Measurements from ENCODE around the gene SH3RF2. TPM values are rescaled to one million over a fixed set of nuclear protein-coding genes. Genes with fewer than 3 reads are reported as not detected.

SH3RF2 gene
- total and polyA plus RNA-seq, 9 of the 15 experiments (the other 6 are each of a cell fraction or from before 2014, with no cell fraction given) = 0.05 TPM; not detected in 8

GRCh38 chr5:146039420-146039819 lies 103.0 kb downstream of the SH3RF2 start:
- ChIA-PET CTCF (ENCODE audit: low intra/inter-chr PET ratio) (no interaction called here), POLR2A (interaction anchor here (0.8 kb wide), 1 partner anchor 26 kb away, joined by 3 read pairs; no protein-coding TSS in a partner anchor)
- Histone ChIP-seq H4K20me1 (replicated peaks; ENCODE audit: control insufficient read depth, insufficient read depth, low read length) (no peaks in the 10 kb centered on the region), H3K36me3 (ENCODE audit: control insufficient read depth, insufficient read depth, low read length) (no peaks in the 10 kb centered on the region), H3K79me2 (ENCODE audit: control insufficient read depth, insufficient read depth, low read length) (no peaks in the 10 kb centered on the region), H2AFZ (ENCODE audit: low read depth, low read length) (peak overlapping the region; percentile 40; the same call in 1 of the 2 replicates), H3K9me3 (replicated peaks; ENCODE audit: control insufficient read depth, insufficient read depth, low read depth, low read length) (no peaks in the 10 kb centered on the region; the same call in 1 of the 2 replicates), H3K4me1 (replicated peaks in 1 of 2; ENCODE audit: control insufficient read depth in 2 of 2, insufficient read depth in 2 of 2, low read length in 2 of 2) (peaks cover 6 to 33% of the 10 kb centered on the region in 2 experiments; a peak in 3 of 5 replicates), H3K4me3 (no peak overlapping the region), H3K4me2 (ENCODE audit: insufficient read depth, low read length) (no peak overlapping the region), H3K27me3 (ENCODE audit: control insufficient read depth in 2 of 2, insufficient read depth in 2 of 2, low read length in 2 of 2) (peaks cover 0 to under 1% of the 10 kb centered on the region in 2 experiments; a peak in 1 of 5 replicates), H3K9me1 (ENCODE audit: control insufficient read depth, insufficient read depth, low read length) (no peaks in the 10 kb centered on the region), H3K9ac (ENCODE audit: insufficient read depth in 1 of 2, low read depth in 2 of 2, low read length in 2 of 2) (no peak overlapping the region), H3K27ac (ENCODE audit: extremely low read depth, low read depth, low read length) (no peak overlapping the region)
- no TSS peak for BruUV-seq (replicated peaks)
- WGBS (ENCODE audit: insufficient coverage, low coverage, missing lambda C conversion rate) = 57% methylated on average over 3 of the region's 3 CpGs
- DNase-seq (ENCODE audit: extremely low read depth in 1 of 4, low spot score in 3 of 4) = no peak
- TF ChIP-seq CEBPB (tag; IDR thresholded peaks at IDR 0.05) (peak; percentile 21; the same call in 1 of the 2 replicates), GATA2 (CRISPR knock-in tag; IDR thresholded peaks at IDR 0.05) (no peak), ZNF197 (CRISPR knock-in tag; IDR thresholded peaks at IDR 0.05; ENCODE audit: low read depth) (no peak), ZFP1 (CRISPR knock-in tag; IDR thresholded peaks at IDR 0.05) (no peak)
- intact Hi-C loops (cut with micrococcal nuclease) = no loop called here
- ATAC-seq = no peak
- in situ Hi-C loops (cut with MboI) = no loop called here
- no peak for FAIRE-seq

GRCh38 chr5:146040527-146040926 lies 104.1 kb downstream of the SH3RF2 start:
- ChIA-PET CTCF (ENCODE audit: low intra/inter-chr PET ratio) (no interaction called here), POLR2A (no interaction called here)
- Histone ChIP-seq H3K9me1 (ENCODE audit: control insufficient read depth, insufficient read depth, low read length) (no peaks in the 10 kb centered on the region), H3K27me3 (ENCODE audit: control insufficient read depth in 2 of 2, insufficient read depth in 2 of 2, low read length in 2 of 2) (no peaks in the 10 kb centered on the region), H3K9ac (ENCODE audit: insufficient read depth in 1 of 2, low read depth in 2 of 2, low read length in 2 of 2) (no peak overlapping the region), H2AFZ (ENCODE audit: low read depth, low read length) (peak overlapping the region; percentile 87), H4K20me1 (replicated peaks; ENCODE audit: control insufficient read depth, insufficient read depth, low read length) (no peaks in the 10 kb centered on the region), H3K9me3 (replicated peaks; ENCODE audit: control insufficient read depth, insufficient read depth, low read depth, low read length) (no peaks in the 10 kb centered on the region; the same call in 1 of the 2 replicates), H3K4me1 (replicated peaks in 1 of 2; ENCODE audit: control insufficient read depth in 2 of 2, insufficient read depth in 2 of 2, low read length in 2 of 2) (peaks cover 6 to 33% of the 10 kb centered on the region in 2 experiments; a peak in 3 of 5 replicates), H3K79me2 (ENCODE audit: control insufficient read depth, insufficient read depth, low read length) (no peaks in the 10 kb centered on the region), H3K27ac (ENCODE audit: extremely low read depth, low read depth, low read length) (peak overlapping the region; percentile 2; the same call in 1 of the 3 replicates), H3K4me3 (no peak overlapping the region), H3K36me3 (ENCODE audit: control insufficient read depth, insufficient read depth, low read length) (no peaks in the 10 kb centered on the region), H3K4me2 (ENCODE audit: insufficient read depth, low read length) (peak overlapping the region; percentile 5; the same call in 1 of the 2 replicates)
- TF ChIP-seq CEBPG (CRISPR knock-in tag; IDR thresholded peaks at IDR 0.05) = no peak
- peak in 1 of 2 experiments; percentile 25; a peak in 1 of 4 replicates for TF ChIP-seq CEBPG (tag; conservative IDR thresholded peaks at IDR 0.05 in 1 of 2, IDR thresholded peaks at IDR 0.05 in 1 of 2)
- 0 out of 2 replicates have a peak, but pooled peaks have one; percentile 12 for TF ChIP-seq ZNF431 (CRISPR knock-in tag; IDR thresholded peaks at IDR 0.05)
- TF ChIP-seq ETV5 (CRISPR knock-in tag; IDR thresholded peaks at IDR 0.05; ENCODE audit: low read depth) = 0 out of 2 replicates have a peak, but pooled peaks have one; percentile 34
- TF ChIP-seq NR1H2 (CRISPR knock-in tag; IDR thresholded peaks at IDR 0.05) = 0 out of 2 replicates have a peak, but pooled peaks have one; percentile 66
- TF ChIP-seq MAFG (tag; conservative IDR thresholded peaks at IDR 0.05) = no peak
- 0 out of 2 replicates have a peak, but pooled peaks have one; percentile 82 for TF ChIP-seq ATF6 (CRISPR knock-in tag; IDR thresholded peaks at IDR 0.05)
- TF ChIP-seq SIRT6 (IDR thresholded peaks at IDR 0.05; ENCODE audit: low read depth, low read length) = no peak
- TF ChIP-seq RBM39 (optimal IDR thresholded peaks at IDR 0.05; ENCODE audit: low read depth, low read length) = no peak
- TF ChIP-seq ZNF316 (IDR thresholded peaks at IDR 0.05) = no peak
- TF ChIP-seq TCF3 (CRISPR knock-in tag; IDR thresholded peaks at IDR 0.05) = 0 out of 2 replicates have a peak, but pooled peaks have one; percentile 7
- TF ChIP-seq SUPT5H (IDR thresholded peaks at IDR 0.05) = no peak
- DNase-seq (ENCODE audit: extremely low read depth in 1 of 4, low spot score in 3 of 4) (no peak), ATAC-seq (peak; percentile 8; the same call in 1 of the 3 replicates), FAIRE-seq (no peak)
- in situ Hi-C loops (cut with MboI) (no loop called here), intact Hi-C loops (cut with micrococcal nuclease) (no loop called here)
- WGBS (ENCODE audit: insufficient coverage, low coverage, missing lambda C conversion rate) = 26% methylated on average over 3 of the region's 3 CpGs
- no TSS peak for BruUV-seq (replicated peaks)

Data from K562 (cell line).